Osteoblast (primary cell): ENCODE measurements around the gene ABCB9. TPM values are rescaled to one million over a fixed set of nuclear protein-coding genes. Genes with fewer than 3 reads are reported as not detected.
A peak's percentile ranks its signal among the peaks of the same experiment; 100 is the strongest.

Experiments used
- DNase-seq: peaks from one replicate; pipeline ENCODE4 v3.0.0; 2011; ENCODE audit warnings: low spot score, mixed read lengths; ENCODE audit not compliant: insufficient read length; ENCODE audit errors: missing footprints
- H2AFZ ChIP-seq: 2 replicates; pipeline ENCODE4 v1.6.0; 2011; ENCODE audit warnings: mild to moderate bottlenecking, low read length
- H3K27ac ChIP-seq: 2 replicates; pipeline ENCODE4 v1.5.1; 2011; ENCODE audit warnings: mild to moderate bottlenecking, low read depth, low read length, moderate library complexity
- H3K27me3 ChIP-seq: 2 replicates; pipeline ENCODE4 v1.6.0; 2012; ENCODE audit warnings: mild to moderate bottlenecking, control low read depth, inconsistent platforms, low read length, moderate library complexity; ENCODE audit not compliant: insufficient read depth
- H3K36me3 ChIP-seq: 2 replicates; pipeline ENCODE4 v1.5.1; 2011; ENCODE audit warnings: mild to moderate bottlenecking, low read length, control low read depth, moderate library complexity; ENCODE audit not compliant: insufficient read depth
- H3K4me1 ChIP-seq: 2 replicates; pipeline ENCODE4 v1.5.1; 2011; ENCODE audit warnings: mild to moderate bottlenecking, low read length, control low read depth, moderate library complexity; ENCODE audit not compliant: insufficient read depth
- H3K4me2 ChIP-seq: 2 replicates; pipeline ENCODE4 v1.6.0; 2011; ENCODE audit warnings: mild to moderate bottlenecking, low read length; ENCODE audit not compliant: insufficient read depth
- H3K4me3 ChIP-seq: fragments of 200-600 bp; sonication (generic); 3 replicates; pipeline ENCODE4 v1.5.1; 2012; ENCODE audit warnings: mild to moderate bottlenecking, low read length, inconsistent platforms; ENCODE audit not compliant: insufficient read depth
- H3K79me2 ChIP-seq: 2 replicates; pipeline ENCODE4 v1.6.0; 2012; ENCODE audit warnings: mild to moderate bottlenecking, low read length, control low read depth, inconsistent platforms; ENCODE audit not compliant: insufficient read depth
- H3K9me3 ChIP-seq: 2 replicates; pipeline ENCODE4 v1.5.1; 2011; ENCODE audit warnings: low read depth, low read length, control low read depth
- H4K20me1 ChIP-seq: 2 replicates; pipeline ENCODE4 v1.6.0; 2012; ENCODE audit warnings: mild to moderate bottlenecking, low read length, control low read depth; ENCODE audit not compliant: insufficient read depth
- total RNA-seq: library from RNA; depleted of rRNA; stranded (reverse); fragments of >200 nt; gene quantifications from 2 replicates; pipeline ENCODE4 v1.2.3, GENCODE V29; 2012
- TF ChIP-seq, protein P1 (sequence below): IDR thresholded peaks from 2 replicates; pipeline ENCODE4 v1.5.1; 2011; ENCODE audit warnings: mild to moderate bottlenecking, low read depth, low read length, moderate library complexity; ENCODE audit errors: extremely low read depth

ABCB9 gene
- total RNA-seq, 1 donor, result 11.9 TPM

DNA sequence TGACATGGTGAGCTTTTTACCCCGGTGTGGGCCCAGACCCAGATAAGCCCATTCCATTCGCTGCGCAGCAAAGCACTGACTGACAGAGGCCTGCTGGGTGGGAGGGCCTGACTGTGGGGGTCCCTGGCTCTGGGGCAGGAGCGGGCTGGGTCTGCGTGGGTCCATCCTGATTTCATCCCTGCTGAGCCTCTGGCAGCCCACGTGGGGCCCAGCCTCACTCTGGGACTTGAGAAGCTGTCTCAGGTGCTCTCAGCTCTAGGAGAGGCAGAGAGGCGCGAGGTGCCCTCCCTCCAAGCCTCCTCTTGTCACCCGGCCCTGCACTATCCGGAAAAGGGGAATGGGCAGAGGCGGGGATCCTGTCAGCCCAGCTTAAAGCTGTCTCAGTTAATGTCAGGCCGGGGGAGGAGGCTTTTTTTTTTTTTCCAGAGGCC, 927 bp downstream of the ABCB9 start:
- Histone ChIP-seq H3K4me1 (peaks cover 21% of the 10 kb centered on the region), H3K9me3 (no peaks in the 10 kb centered on the region), H2AFZ (peak overlapping the region; percentile 71), H4K20me1 (peaks cover 28% of the 10 kb centered on the region), H3K4me2 (peak overlapping the region; percentile 95), H3K4me3 (peak overlapping the region; percentile 95), H3K27me3 (no peaks in the 10 kb centered on the region), H3K27ac (peak overlapping the region; percentile 28), H3K79me2 (peaks cover 28% of the 10 kb centered on the region), H3K36me3 (no peaks in the 10 kb centered on the region)
- TF ChIP-seq, protein P1, sequence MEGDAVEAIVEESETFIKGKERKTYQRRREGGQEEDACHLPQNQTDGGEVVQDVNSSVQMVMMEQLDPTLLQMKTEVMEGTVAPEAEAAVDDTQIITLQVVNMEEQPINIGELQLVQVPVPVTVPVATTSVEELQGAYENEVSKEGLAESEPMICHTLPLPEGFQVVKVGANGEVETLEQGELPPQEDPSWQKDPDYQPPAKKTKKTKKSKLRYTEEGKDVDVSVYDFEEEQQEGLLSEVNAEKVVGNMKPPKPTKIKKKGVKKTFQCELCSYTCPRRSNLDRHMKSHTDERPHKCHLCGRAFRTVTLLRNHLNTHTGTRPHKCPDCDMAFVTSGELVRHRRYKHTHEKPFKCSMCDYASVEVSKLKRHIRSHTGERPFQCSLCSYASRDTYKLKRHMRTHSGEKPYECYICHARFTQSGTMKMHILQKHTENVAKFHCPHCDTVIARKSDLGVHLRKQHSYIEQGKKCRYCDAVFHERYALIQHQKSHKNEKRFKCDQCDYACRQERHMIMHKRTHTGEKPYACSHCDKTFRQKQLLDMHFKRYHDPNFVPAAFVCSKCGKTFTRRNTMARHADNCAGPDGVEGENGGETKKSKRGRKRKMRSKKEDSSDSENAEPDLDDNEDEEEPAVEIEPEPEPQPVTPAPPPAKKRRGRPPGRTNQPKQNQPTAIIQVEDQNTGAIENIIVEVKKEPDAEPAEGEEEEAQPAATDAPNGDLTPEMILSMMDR, result no peak
- DNase-seq, result peak; percentile 50

- H3K4me2 ChIP-seq, result peak overlapping the region; percentile 95
- peak overlapping the region; percentile 95 for H3K4me3 ChIP-seq
- TF ChIP-seq, protein P1, result no peak
Measured at GRCh38 chr12:122964439-122965257, 1.6 kb downstream of the ABCB9 start.

DNA sequence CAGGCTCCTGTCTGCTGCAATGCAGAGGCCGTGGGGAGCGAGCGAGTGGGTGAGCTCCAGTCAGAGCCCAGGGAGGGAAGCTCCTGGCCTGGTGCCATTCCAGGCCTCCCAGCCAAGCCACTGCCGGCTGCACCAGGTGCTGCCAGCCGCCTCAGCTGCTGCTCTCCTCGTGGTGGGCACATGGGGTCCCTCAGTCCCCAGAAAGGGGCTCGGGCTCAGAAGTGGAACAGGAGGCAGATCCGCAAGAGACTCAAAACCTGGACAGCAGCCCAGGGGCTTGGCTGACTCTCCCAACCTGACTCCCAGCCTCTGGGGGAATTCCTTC, 2.4 kb downstream of the ABCB9 start:
- Histone ChIP-seq H3K4me1 (peaks cover 21% of the 10 kb centered on the region), H3K36me3 (peaks cover 7% of the 10 kb centered on the region), H3K4me2 (peak overlapping the region; percentile 95), H3K27ac (no peak overlapping the region), H3K9me3 (no peaks in the 10 kb centered on the region), H4K20me1 (peaks cover 32% of the 10 kb centered on the region), H3K79me2 (peaks cover 28% of the 10 kb centered on the region), H2AFZ (no peak overlapping the region), H3K4me3 (peak overlapping the region; percentile 25), H3K27me3 (no peaks in the 10 kb centered on the region)
- TF ChIP-seq, protein P1, result no peak
- peak; percentile 96 for DNase-seq

More at GRCh38 chr12:122964439-122965257, 1.6 kb downstream of the ABCB9 start:
- peaks cover 28% of the 10 kb centered on the region for H3K79me2 ChIP-seq
- DNase-seq, result peak; percentile 80
- H4K20me1 ChIP-seq, result peaks cover 32% of the 10 kb centered on the region
- H3K4me1 ChIP-seq, result peaks cover 21% of the 10 kb centered on the region
- no peak overlapping the region for H2AFZ ChIP-seq
- H3K27me3 ChIP-seq, result no peaks in the 10 kb centered on the region
- no peak overlapping the region for H3K27ac ChIP-seq
- H3K36me3 ChIP-seq, result peaks cover 2% of the 10 kb centered on the region
- no peaks in the 10 kb centered on the region for H3K9me3 ChIP-seq

- TF ChIP-seq, protein P1, result no peak
- DNase-seq, result peak; percentile 87
- H3K27ac ChIP-seq, result no peak overlapping the region
Measured at GRCh38 chr12:122961531-122962329, 4.5 kb downstream of the ABCB9 start.

More at GRCh38 chr12:122961531-122962329, 4.5 kb downstream of the ABCB9 start:
- Histone ChIP-seq H3K4me2 (no peak overlapping the region), H3K4me3 (no peak overlapping the region), H3K9me3 (no peaks in the 10 kb centered on the region), H3K79me2 (peaks cover 28% of the 10 kb centered on the region), H2AFZ (no peak overlapping the region), H3K4me1 (peaks cover 21% of the 10 kb centered on the region), H3K36me3 (peaks cover 19% of the 10 kb centered on the region), H4K20me1 (peaks cover 36% of the 10 kb centered on the region), H3K27me3 (no peaks in the 10 kb centered on the region)
